ENCODE data around the gene NOXA1. TPM values are rescaled to one million over a fixed set of nuclear protein-coding genes. Genes with fewer than 3 reads are reported as not detected.

Gene NOXA1
- total RNA-seq, 4 donors from 2014 or later = 19.7 to 53.9 (median 40.8) TPM

DNA sequence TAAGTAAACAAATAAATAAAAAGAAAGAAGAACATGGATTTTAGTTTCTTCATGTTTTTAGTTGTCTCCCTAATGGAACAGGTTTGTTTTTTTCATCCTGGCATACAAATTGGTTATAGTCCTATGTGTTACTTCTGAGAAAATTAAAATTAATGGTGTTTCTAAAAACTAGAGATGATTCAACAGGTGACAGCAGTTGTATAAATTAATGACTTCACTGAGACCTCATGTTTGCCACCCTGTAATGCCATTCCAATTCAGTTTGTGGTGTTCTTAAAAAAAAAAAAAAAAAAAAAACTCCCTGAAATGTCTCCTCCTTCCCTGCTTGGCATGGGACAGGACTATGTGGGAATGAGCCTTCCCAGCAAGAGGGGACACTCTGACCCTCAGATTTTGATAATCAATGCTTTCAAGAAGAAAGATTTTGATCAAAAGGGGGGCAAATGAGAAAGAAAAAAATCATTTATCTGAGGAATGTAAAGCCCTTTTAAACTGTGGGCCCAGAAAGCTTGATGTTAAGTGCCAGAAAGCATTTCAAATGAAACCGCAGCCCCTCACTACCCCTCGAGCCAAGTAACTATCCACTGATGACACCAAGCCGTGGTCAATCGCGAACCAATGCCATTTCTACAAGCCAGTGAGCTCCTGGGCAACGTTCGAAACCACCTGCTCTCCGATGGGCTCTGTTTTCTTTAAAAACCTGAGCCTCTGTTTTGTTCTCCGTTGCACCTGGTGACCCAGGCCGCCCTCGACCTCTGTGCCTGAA, 1.2 kb upstream of the NOXA1 start:
- H3K4me1 ChIP-seq = peaks cover 6 to 41% (median 34%) of the 10 kb centered on the region in 4 donors
- intact Hi-C loops (cut with DNase I; ENCODE audit: low total_unique reads) = no loop called here
- WGBS, 2 donors (ENCODE audit: low coverage in 1 of 2) = 2 to 4% methylated on average over 8 to 11 of the region's 11 CpGs
- H3K27me3 ChIP-seq = no peaks in the 10 kb centered on the region
- no peaks in the 10 kb centered on the region for H3K9me3 ChIP-seq
- in situ Hi-C loops (cut with MboI; ENCODE audit: low pct_ligation_motif_present in 1 of 4, low pct_unique_long_range_greater_than_20kb in 1 of 4, low sequenced_read_pairs in 3 of 4) = loop anchor here in 2 of 4 donors (25.0 kb wide), 1 partner anchor 135 kb away; the partner anchor contains the start of gene TOR4A (in 2 of the 2)
- H3K36me3 ChIP-seq = no peaks in the 10 kb centered on the region
- peak overlapping the region; percentile 56 to 99 (median 97) for H3K4me3 ChIP-seq
- TF ChIP-seq, protein P1, sequence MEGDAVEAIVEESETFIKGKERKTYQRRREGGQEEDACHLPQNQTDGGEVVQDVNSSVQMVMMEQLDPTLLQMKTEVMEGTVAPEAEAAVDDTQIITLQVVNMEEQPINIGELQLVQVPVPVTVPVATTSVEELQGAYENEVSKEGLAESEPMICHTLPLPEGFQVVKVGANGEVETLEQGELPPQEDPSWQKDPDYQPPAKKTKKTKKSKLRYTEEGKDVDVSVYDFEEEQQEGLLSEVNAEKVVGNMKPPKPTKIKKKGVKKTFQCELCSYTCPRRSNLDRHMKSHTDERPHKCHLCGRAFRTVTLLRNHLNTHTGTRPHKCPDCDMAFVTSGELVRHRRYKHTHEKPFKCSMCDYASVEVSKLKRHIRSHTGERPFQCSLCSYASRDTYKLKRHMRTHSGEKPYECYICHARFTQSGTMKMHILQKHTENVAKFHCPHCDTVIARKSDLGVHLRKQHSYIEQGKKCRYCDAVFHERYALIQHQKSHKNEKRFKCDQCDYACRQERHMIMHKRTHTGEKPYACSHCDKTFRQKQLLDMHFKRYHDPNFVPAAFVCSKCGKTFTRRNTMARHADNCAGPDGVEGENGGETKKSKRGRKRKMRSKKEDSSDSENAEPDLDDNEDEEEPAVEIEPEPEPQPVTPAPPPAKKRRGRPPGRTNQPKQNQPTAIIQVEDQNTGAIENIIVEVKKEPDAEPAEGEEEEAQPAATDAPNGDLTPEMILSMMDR (IDR thresholded peaks at IDR 0.05) = no peak
- no peak for TF ChIP-seq POLR2A (IDR thresholded peaks at IDR 0.05)
- TF ChIP-seq POLR2AphosphoS5 (IDR thresholded peaks at IDR 0.05) = no peak
- TF ChIP-seq EP300 (IDR thresholded peaks at IDR 0.05; ENCODE audit: low read depth) = no peak
- DNase-seq = no peak
- peak overlapping the region; percentile 75 to 95 (median 90) for H3K27ac ChIP-seq

DNA sequence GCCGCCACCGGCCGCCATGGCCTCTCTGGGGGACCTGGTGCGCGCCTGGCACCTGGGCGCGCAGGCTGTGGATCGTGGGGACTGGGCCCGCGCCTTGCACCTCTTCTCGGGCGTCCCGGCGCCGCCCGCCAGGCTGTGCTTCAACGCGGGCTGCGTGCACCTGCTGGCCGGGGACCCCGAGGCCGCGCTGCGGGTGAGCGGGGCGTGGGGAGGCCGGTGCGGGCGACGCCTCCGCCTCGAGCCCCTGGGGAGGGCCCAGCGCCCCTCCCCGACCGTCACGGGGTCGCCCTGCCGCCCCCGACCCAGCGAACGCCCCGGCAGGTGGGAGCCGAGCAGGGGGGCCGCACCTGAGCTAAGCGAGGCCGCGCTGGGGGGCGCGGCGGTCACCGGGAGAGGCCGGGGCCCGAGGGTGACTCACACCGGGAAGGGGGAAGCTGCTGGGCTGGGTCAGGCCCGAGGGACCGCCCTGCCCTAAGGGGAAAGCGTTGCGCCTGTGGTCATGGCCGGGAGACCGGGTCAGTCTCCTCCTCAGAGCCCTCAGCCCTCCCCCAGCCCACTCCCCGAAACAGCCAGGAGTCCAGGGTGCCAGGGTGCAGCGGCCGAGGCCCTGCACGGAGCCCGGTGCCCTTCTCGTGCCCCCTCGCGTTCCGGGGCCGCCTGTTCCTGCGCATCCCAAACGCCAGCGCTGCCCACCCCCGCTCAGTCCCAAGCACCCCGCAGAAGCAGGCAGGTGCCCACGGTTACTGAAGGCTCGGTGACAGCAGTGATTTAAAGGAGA, 510 bp downstream of the NOXA1 start:
- in situ Hi-C loops (cut with MboI; ENCODE audit: low pct_ligation_motif_present in 1 of 4, low pct_unique_long_range_greater_than_20kb in 1 of 4, low sequenced_read_pairs in 3 of 4) (loop anchor here in 2 of 4 donors (25.0 kb wide), 1 partner anchor 136 kb away; the partner anchor contains the start of gene TOR4A (in 2 of the 2)), intact Hi-C loops (cut with DNase I; ENCODE audit: low total_unique reads) (no loop called here)
- H3K9me3 ChIP-seq = no peaks in the 10 kb centered on the region
- no peaks in the 10 kb centered on the region for H3K27me3 ChIP-seq
- peak overlapping the region; percentile 59 to 99 (median 97) for H3K4me3 ChIP-seq
- TF ChIP-seq, protein P1 (IDR thresholded peaks at IDR 0.05) = peak in 1 of 5 experiments; percentile 5
- TF ChIP-seq POLR2AphosphoS5 (IDR thresholded peaks at IDR 0.05) (peak in 2 of 3 donors; percentile 17 to 32), POLR2A (IDR thresholded peaks at IDR 0.05) (peak; percentile 66), EP300 (IDR thresholded peaks at IDR 0.05; ENCODE audit: low read depth) (no peak)
- 15% methylated on average over 44 of the region's 77 CpGs; no CpG with 5 or more reads in 1 of the 2 donors for whole genome bisulfite sequencing, 2 donors (ENCODE audit: low coverage in 1 of 2)
- H3K4me1 ChIP-seq = peaks cover 6 to 36% (median 34%) of the 10 kb centered on the region in 4 donors
- H3K36me3 ChIP-seq = no peaks in the 10 kb centered on the region
- H3K27ac ChIP-seq = peak overlapping the region; percentile 83 to 95 (median 90)
- peak; percentile 81 for DNase-seq

DNA sequence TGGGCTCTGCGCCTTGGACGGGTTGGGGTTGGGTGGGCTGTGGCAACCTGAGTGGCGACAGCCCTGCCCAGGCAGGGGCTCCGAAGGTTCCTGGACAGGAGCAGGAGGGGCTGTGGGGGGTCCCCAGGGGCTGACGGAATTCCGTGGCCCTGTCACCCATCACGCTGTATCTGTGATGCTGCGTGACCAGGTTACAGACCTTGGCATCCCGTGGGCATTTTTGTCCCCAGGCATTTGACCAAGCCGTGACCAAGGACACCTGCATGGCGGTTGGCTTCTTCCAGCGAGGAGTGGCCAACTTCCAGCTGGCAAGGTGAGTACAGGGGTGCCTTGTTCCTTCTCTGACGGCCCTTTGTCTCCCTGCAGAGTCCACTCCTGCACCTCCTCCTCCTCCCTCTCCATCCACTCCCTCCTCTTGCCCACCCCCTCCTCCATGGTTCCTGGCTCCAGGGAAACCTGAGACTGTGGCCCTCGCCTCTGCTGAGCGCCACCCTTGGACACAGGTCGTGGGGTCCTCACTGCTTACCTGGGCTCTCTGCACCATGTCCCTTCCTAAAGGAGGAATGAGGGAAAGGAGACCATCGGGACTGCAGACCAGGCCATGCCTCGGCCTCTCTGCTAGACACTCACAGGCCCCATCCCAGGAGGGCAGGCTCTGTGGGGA, 3.0 kb downstream of the NOXA1 start:
- no peak for DNase-seq
- WGBS, 2 donors (ENCODE audit: low coverage in 1 of 2) = 86 to 92% methylated on average over 2 to 18 of the region's 18 CpGs
- H3K4me1 ChIP-seq = peaks cover 1 to 39% (median 31%) of the 10 kb centered on the region in 4 donors
- no peaks in the 10 kb centered on the region for H3K36me3 ChIP-seq
- H3K27me3 ChIP-seq = no peaks in the 10 kb centered on the region
- H3K27ac ChIP-seq = no peak overlapping the region
- H3K9me3 ChIP-seq = no peaks in the 10 kb centered on the region
- H3K4me3 ChIP-seq = no peak overlapping the region
- intact Hi-C loops (cut with DNase I; ENCODE audit: low total_unique reads) (no loop called here), in situ Hi-C loops (cut with MboI; ENCODE audit: low pct_ligation_motif_present in 1 of 4, low pct_unique_long_range_greater_than_20kb in 1 of 4, low sequenced_read_pairs in 3 of 4) (no loop called here)
- TF ChIP-seq, protein P1 (IDR thresholded peaks at IDR 0.05) = no peak
- TF ChIP-seq POLR2AphosphoS5 (IDR thresholded peaks at IDR 0.05) (no peak), EP300 (IDR thresholded peaks at IDR 0.05; ENCODE audit: low read depth) (no peak)

All from transverse colon (tissue), 4 donors.